Sigmoid colon (tissue), 4 donors: ENCODE results near the gene INKA1.

Experiments used
- CTCF ChIP-seq, 4 experiments: fragments of 450-650 bp in 3 of 4; fragments of 200-600 bp in 1 of 4; IDR thresholded peaks; one replicate each; pipeline ENCODE4 v1.5.1; 2016 to 2019; ENCODE audit warnings: antibody characterized with exemption in 4 of 4, mild to moderate bottlenecking in 3 of 4, moderate library complexity in 2 of 4
- EP300 ChIP-seq, 4 donors: sonication (generic); formaldehyde crosslinking; IDR thresholded peaks; one replicate each; pipeline ENCODE4 v1.6.1; 2017; ENCODE audit warnings: antibody characterized with exemption in 4 of 4
- POLR2A ChIP-seq, 2 donors: fragments of 450-650 bp; IDR thresholded peaks; one replicate each; pipeline ENCODE4 v1.6.1; 2016; ENCODE audit warnings: antibody characterized with exemption in 2 of 2, mild to moderate bottlenecking in 2 of 2, moderate library complexity in 2 of 2

- TF ChIP-seq EP300 (IDR thresholded peaks at IDR 0.05) (no peak), CTCF (IDR thresholded peaks at IDR 0.05) (no peak), POLR2A (IDR thresholded peaks at IDR 0.05) (no peak)
Observed at GRCh38 chr3:49763981-49764380, 39.1 kb upstream of the INKA1 start.
